Measurements from ENCODE around the gene PRKAG2. TPM values are rescaled to one million over a fixed set of nuclear protein-coding genes. Genes with fewer than 3 reads are reported as not detected.
A peak's percentile ranks its signal among the peaks of the same experiment; 100 is the strongest.
"Not testable (repeated sequence)": the region's sequence is repeated elsewhere in the genome, so short reads cannot be mapped to it uniquely, and the experiment has no call there.

Gene PRKAG2
- total RNA-seq, 2 donors from 2014 or later = 22.1 to 35.7 TPM

DNA sequence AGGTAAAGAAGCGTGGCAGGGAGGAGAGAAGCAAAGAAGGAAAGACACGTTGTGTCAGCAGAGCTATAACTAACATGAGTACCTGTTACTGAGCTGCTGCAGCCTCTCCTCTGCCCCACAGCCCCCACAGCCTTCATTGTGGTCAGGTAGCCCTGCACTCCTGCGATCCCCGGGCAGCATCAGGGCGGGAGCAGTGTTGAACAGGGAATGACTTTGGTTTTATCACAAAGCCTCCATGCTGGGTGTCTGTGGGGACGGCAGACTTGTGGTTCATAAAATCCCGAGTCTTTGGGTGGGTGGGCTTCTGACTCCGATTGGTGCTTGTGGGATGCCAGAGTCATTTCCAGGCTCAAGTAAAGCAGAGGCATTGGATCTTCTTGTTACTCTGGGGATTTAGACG, 14.8 kb upstream of the PRKAG2 start:
- DNase-seq (ENCODE audit: low spot score in 2 of 2) (peak in 1 of 2 donors; percentile 18), ATAC-seq (no peak)
- Mint-ChIP-seq H3K36me3 (no peaks in the 10 kb centered on the region), H3K27ac (no peak overlapping the region), H3K9me3 (no peaks in the 10 kb centered on the region)

DNA sequence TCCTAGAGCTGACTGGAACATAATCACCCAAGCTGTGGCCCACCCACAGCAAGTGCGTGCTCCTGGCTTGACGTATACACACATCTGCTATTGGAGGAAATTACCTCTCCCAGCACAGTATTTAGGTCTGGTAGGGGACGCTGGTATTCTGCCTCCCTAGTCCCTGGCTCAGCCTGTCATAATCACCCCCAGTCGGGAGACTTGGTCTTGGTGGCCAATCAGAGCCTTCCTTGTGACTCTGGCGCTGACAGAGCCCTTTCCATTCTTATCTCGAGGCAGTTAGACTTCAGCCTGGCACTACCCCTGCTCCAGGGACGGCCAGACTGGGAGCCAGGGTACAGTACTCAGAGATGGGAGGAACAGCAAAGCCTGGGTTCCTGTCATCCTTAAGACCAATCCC, 14.3 kb upstream of the PRKAG2 start:
- no peaks in the 10 kb centered on the region for H3K36me3 Mint-ChIP-seq
- ATAC-seq = no peak
- DNase-seq (ENCODE audit: low spot score in 2 of 2) = peak in 1 of 2 donors; percentile 11
- H3K9me3 Mint-ChIP-seq = no peaks in the 10 kb centered on the region
- no peak overlapping the region for H3K27ac Mint-ChIP-seq

DNA sequence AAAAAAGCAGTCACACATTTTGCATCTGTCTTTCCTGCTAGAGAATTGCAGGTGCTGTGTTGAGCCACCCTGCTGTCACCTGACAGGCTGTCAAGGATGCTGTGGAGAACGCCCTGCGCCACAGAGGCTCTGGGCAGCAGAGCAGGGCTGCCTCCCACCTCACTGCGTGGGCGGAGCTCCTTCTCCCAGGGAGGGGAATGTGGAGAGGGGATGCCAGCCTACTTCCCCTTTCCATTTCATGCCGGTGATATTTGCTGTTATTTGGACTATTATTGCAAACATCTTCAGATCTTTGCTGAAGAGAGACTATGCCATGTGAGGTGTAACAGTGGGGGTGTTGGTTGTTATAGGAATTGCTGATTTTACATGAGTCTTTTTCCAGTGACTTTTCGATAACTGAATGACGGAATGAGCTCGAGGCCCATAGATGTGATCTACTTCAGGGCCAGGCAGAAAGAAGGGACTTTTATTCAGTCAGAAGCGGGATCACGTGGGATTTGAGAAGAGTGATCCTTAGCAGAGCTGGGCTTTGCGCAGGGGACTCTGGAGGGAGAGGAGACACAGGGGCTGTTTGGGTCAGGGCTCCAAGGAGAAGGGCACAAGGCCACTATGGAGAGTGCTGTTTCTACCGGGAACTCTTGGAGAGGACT, 13.6 kb upstream of the PRKAG2 start:
- DNase-seq (ENCODE audit: low spot score in 2 of 2) = peak in 1 of 2 donors; percentile 18
- no peak overlapping the region for H3K27ac Mint-ChIP-seq
- H3K9me3 Mint-ChIP-seq = no peaks in the 10 kb centered on the region
- H3K36me3 Mint-ChIP-seq = no peaks in the 10 kb centered on the region
- ATAC-seq = no peak

DNA sequence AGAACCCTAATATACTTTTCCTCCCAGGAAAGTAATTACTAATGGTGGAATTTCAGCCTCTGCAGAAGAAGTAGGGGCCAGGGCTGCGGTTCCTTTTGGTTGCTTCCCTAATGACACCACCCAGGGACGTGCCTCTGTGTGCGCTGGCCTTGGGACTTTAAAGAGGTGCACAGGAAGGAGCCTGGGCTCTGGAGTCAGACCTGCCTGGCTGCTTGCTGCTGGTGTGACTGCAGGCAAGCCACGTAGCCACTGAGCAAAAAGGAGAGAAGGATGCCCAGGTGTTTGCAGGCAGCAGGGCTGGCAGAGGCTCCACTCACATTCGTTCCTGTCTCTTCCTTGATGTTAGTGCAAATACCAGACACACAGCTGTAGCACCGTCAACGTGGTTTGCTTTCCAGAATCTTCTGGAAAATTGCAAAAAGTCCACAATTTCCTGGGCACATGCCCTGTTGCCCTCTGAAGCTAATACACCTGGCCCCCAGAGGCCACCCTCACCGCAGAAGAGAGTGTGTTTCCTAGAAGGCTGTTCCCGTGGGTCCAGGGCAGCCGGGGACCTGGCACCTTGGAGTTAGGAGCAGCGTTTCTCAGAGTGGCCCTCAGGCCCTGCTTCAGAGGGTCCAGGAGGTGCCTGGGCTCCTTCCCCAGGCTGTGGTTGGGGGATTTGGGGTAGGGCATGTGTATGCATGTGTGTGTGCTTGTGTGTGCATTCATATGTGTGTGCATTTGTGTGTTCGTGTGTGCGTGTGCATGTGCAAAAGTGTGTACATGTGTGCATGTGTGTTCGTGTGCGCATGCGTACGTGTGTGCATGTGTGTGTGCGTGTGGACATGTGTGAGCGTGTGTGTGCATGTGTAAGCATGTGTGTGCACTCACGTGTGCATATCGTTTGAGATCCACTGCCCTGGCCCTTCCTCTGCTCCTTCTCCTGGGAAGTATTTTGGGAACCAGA, 12.8 kb upstream of the PRKAG2 start:
- peak in 1 of 2 donors; percentile 31 for DNase-seq (ENCODE audit: low spot score in 2 of 2)
- no peak for ATAC-seq
- no peak overlapping the region for H3K27ac Mint-ChIP-seq
- H3K36me3 Mint-ChIP-seq = no peaks in the 10 kb centered on the region
- H3K9me3 Mint-ChIP-seq = no peaks in the 10 kb centered on the region

DNA sequence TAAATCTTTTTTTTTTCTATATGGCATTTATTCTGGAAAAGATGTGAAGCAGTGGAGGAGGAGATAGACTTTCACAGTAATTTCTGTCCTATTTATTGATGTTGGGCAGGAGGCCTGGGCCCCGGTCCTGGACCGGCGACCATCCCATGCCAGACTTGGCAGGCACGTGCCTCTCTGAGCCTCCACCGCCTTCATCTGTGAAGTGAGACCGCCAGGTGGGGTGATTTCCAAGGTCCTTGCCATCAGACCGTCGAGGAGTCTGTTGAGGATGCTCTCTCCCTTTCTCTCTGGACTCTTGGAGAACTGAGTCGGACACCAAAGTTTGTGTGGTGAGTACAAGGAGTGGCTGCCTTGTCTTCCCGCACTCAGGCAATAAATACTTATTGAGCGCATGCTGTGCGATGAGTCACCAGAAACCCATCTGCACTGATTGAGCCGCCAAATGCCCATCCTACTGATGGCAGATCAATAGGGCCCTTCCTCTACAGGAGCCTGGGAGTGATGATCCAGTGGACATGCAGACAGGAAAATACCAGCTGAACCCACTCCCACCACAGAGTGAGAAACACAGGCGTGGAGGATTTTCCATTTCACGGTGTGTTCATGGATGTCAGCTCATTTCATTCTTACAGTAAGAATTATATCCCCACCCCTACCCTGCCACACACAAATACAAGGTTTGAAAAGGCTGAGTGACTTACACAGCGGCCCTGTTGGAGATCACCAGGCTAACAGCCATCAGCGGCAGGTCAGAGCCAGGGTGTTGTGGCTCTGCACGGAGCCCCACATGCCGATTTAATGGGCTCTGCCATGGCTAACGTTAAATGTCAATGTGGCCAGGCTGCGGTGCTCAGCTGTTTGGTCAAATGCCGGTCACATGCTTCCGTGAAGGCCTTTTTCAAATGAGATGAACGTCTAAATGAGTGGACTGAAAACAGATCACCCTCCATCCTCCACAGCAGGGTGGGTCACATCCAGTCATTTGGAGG, 11.5 kb upstream of the PRKAG2 start:
- ATAC-seq (no peak), DNase-seq (ENCODE audit: low spot score in 2 of 2) (peak in 1 of 2 donors; percentile 38)
- Mint-ChIP-seq H3K36me3 (no peaks in the 10 kb centered on the region), H3K9me3 (no peaks in the 10 kb centered on the region), H3K27ac (no peak overlapping the region)

DNA sequence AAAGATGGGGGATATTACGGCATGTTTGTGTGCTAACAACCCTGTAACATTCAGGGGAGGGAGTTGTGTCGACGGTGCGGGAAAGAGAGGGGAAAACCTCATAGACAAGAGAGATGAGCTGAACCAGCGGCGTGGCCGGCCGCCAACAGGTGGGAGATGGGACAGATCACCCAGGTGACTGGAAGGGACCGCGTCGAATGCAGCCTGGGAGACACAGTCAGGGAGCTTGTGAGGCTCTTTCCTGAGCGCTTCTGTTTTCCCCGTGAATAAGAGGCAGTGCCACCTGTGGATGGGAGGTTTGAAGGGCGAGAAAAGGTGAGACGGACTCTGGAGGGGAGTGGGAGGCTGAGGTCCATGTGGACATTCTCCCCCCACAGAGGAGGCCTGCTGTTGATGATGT, 9.9 kb upstream of the PRKAG2 start:
- Mint-ChIP-seq H3K9me3 (no peaks in the 10 kb centered on the region), H3K36me3 (no peaks in the 10 kb centered on the region), H3K27ac (no peak overlapping the region)
- DNase-seq (ENCODE audit: low spot score in 2 of 2) (no peak), ATAC-seq (no peak)

DNA sequence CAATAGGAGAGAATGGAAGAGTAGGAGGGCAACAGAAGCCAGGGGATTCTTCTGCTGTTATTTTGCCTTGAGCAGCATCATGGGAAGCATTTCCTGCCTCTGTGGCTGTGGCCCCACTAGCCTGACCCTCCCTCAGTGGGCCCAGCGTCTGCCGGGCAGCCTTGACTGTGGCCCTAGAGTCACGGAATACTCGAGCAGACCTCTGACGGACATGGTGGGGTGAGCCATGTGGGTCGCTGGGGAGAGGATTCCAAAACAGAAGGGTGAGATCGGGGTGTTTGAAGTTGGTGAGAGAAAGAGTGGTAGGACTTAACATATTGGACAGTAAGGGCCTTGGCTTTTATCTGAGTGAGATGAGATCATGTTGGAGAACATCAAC, 8.3 kb upstream of the PRKAG2 start:
- H3K9me3 Mint-ChIP-seq = no peaks in the 10 kb centered on the region
- H3K27ac Mint-ChIP-seq = no peak overlapping the region
- H3K36me3 Mint-ChIP-seq = no peaks in the 10 kb centered on the region
- DNase-seq (ENCODE audit: low spot score in 2 of 2) (no peak), ATAC-seq (no peak)

DNA sequence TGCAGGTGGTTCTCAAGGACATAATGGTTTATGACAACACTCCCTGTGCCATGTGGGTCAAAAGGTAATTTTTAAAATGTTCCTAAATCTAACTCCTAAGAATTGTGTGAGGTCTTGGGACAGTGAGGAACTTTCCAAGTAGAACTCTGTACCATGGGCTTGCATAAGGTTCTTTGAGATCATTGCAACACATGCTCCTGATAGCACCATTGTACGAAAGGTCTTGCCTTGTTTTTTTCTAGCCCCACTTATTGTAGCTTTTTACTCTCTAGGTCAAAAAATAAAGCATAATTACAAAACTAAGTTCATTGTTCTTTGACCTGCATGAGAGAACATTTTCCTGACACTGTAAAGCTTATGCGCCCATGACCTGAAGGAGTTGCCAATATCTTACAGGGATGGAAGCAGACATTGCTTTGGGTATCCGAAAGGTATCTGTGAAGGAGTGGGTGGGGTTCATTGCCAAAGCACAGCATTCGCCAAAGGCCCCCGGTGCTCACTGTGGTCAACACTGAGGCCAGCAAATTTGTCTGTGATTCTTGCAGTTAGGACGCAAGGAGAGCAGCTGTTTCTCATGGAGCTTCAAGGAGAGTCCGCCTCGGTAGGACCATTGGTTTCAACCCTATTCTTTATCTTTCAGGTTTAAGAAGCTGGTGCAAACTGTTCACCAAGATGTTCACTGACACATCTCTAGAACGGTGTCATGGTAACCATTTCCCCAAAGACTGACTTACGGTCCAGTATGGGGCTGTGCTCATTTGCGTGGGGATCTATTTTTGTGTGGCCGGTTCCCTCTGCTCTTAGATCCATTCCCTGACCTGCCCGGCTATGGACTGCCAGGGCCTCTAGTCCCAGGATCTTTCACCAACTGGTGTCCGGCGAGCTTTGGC, 7.6 kb upstream of the PRKAG2 start:
- DNase-seq (ENCODE audit: low spot score in 2 of 2) = no peak
- ATAC-seq = no peak
- no peak overlapping the region for H3K27ac Mint-ChIP-seq
- no peaks in the 10 kb centered on the region for H3K9me3 Mint-ChIP-seq
- no peaks in the 10 kb centered on the region for H3K36me3 Mint-ChIP-seq

DNA sequence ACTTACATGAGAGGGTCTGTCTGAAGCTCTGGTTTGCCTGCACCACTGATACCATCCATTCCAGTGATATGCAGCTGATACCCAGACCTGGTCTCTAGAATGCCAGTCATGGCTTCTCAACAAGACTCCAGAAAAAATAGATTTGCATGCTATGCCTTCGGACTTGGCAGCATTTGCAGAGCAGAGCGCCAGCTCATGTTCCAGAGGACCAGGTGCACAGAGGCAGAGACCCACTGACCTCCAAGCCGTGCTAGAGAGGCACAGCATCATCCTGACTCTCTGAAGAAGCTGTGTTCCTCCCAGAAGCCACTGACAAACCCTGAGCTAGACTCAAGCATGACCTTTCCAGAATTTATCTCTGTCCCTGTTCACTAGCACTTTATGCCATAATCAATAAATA, 6.9 kb upstream of the PRKAG2 start:
- ATAC-seq (no peak), DNase-seq (ENCODE audit: low spot score in 2 of 2) (no peak)
- no peaks in the 10 kb centered on the region for H3K9me3 Mint-ChIP-seq
- no peaks in the 10 kb centered on the region for H3K36me3 Mint-ChIP-seq
- no peak overlapping the region for H3K27ac Mint-ChIP-seq

DNA sequence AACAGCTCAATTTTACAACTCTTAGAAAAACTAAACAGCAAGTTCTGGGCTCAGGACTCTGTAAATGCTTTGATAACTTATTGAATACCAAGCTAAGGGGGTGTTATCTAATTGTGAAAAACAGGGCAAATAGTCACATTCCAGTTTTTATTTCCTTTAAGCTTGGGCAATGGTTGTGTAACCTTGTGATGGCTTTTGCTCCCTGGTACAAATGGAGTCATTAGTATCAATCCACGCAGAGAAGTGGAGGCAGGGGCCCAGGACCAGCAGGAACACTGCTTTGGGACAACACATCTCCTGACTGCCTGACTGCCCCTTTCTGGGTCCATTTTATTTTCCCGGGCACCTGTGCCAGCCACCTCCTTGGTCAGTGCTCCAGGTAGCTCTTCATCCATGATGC, 5.8 kb upstream of the PRKAG2 start:
- ATAC-seq = no peak
- H3K36me3 Mint-ChIP-seq = no peaks in the 10 kb centered on the region
- H3K9me3 Mint-ChIP-seq = no peaks in the 10 kb centered on the region
- H3K27ac Mint-ChIP-seq = no peak overlapping the region
- DNase-seq (ENCODE audit: low spot score in 2 of 2) = no peak

DNA sequence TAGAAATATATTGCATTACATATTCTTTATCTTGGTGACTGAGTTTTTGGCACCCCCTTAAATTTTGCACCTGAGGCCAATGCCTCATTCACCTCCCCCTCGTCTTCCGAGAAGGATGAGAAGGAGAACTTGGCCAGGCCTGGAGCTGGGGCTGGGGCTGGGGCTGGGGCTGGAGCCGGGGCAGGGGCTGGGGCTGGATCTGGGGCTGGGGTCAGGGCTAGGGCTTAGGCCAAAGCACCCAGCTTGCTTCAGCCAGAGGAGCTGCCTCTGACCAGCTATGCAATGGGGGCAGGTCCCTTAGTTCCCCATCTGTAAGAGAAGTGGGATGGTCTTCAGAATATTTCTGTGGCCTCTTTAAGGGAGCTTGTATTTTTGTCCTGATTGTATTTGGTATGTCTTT, 3.8 kb upstream of the PRKAG2 start:
- Mint-ChIP-seq H3K9me3 (no peaks in the 10 kb centered on the region), H3K36me3 (peaks cover 0 to 5% of the 10 kb centered on the region in 2 donors), H3K27ac (no peak overlapping the region)
- DNase-seq (ENCODE audit: low spot score in 2 of 2) (no peak), ATAC-seq (no peak)

DNA sequence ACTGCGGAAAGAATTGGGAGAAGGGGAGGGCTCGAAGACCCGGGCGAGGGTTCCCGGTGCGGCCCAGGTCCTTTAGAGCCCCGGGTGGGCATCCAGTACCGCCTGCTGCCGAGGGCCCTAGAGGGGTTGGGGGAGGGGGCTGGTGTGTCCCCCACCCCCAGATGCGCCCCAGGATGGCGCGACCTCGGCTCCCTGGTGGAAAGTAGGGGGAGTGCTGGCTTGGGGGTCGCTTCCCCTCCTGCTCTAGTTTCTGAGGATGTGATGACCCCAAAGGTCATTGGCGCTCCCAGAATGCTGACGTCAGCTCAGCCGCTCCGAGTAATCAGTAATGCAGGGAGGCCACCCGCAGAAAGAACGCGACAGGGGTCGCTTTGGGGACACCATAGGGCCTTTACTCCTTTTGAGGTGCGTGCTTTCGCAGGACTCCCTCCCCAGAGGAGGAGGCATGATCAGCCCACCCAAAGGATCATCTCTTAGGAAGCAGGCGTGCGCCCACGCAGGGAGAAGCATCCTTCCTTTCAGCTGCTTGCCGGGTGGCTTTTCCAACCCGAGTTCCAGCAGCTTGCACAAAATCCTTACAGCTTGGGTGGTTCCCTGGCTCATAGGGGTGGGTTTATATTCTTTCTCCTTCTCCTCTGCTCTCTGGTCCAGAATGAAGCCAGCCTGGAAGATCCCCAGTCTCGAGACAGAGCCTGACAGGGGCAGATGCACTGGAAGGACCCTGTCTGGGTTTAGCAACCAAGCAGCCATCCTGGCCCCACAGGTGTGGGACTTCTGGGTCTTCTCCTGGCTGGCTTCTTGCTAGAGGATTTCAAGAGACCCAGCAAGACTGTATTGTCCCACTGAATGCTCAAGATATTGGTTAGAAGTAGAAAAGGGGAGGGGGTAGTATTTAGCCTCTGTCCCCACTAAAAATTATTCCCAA, 1.3 kb upstream of the PRKAG2 start:
- no peaks in the 10 kb centered on the region for H3K9me3 Mint-ChIP-seq
- DNase-seq (ENCODE audit: low spot score in 2 of 2) = no peak
- peaks cover 0 to 5% of the 10 kb centered on the region in 2 donors for H3K36me3 Mint-ChIP-seq
- ATAC-seq = no peak
- H3K27ac Mint-ChIP-seq = peak overlapping the region in 1 of 2 donors; percentile 29

DNA sequence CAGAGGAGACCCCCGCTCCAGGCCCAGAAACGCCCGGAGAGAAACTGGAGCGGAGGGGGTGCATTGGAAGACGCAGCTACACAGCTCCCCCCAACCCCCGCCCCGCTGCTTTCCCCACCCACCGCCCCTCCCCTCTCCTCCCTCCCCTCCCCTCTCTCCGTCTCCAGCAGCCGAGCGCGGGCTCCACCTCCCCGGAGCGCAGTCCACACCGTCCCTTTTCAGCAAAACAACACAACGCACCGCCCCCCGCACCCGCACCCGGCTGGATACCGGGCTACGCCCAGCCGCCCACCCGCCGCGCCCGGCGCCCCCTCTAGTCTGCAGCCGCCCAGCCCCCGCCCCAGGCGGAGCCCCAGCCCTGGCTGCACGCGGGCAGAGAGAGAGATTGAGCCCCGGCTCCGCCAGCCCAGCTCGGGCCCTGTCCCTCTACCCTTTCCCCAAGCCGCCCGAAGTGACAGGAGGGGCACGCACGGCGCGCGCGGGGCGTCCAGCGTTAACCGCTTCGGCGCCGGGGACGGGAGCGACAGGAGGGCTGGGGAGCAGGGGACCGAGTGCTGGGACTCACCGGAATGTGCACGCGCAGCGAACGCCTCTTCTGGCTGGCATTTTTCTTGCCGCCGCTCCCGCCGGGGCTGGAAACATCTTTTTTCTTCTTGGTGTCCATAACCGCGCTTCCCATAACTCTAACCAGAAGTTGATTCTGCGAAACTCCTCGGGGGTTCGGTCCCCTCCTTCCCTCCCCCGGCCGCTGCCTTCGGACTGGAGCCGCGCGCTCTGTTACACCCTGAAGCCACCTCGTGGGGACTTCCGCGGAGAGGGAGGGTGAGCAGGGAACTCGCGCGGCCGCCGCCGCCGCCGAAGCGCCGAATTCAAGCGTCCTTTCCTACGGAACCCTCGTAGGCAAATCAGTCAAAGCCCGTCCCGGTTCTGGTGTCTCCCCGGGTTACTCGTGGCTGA, 695 bp downstream of the PRKAG2 start:
- H3K27ac Mint-ChIP-seq = peak overlapping the region; percentile 65 to 75
- peak; percentile 60 to 71 for ATAC-seq
- H3K9me3 Mint-ChIP-seq = no peaks in the 10 kb centered on the region

DNA sequence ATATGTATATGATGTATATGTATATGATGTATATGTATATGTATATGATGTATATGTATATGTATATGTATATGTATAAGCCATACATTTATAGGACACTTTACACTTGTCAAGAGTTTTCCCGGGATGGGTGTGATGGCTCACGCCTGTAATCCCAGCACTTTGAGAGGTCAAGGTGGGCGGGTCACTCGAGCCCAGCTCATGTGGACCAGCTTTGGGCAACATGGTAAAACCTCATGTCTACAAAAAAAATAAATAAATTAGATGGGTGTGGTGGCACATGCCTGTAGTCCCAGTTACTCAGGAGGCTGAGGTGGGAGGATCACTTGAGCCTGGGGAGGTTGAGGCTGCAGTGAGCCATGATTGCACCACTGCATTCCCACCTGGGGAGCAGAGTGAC, 2.4 kb downstream of the PRKAG2 start:
- not testable (repeated sequence) for H3K9me3 Mint-ChIP-seq; H3K36me3 Mint-ChIP-seq; DNase-seq (ENCODE audit: low spot score in 2 of 2); H3K27ac Mint-ChIP-seq; ATAC-seq

More for the DNA sequence above, 695 bp downstream of the PRKAG2 start:
- H3K36me3 Mint-ChIP-seq = peaks cover 0 to 5% of the 10 kb centered on the region in 2 donors
- peak; percentile 65 to 66 for DNase-seq (ENCODE audit: low spot score in 2 of 2)

Measured in activated naive CD4-positive, alpha-beta T cell treated with anti-CD3 and anti-CD28 coated beads, Interleukin-2, amount 50 U/mL, for 72 hours (primary cell).